Stimulated activated naive CD4-positive, alpha-beta T cell (primary cell): ENCODE results near the gene PRRT3.
"Not testable (repeated sequence)": the region's sequence is repeated elsewhere in the genome, so short reads cannot be mapped to it uniquely, and the experiment has no call there.

Source experiments
- DNase-seq, 6 experiments: peaks; one replicate each; lab custom pipeline; 2025; lab: John Stamatoyannopoulos, UW

Gene PRRT3

GRCh38 chr3:9947025-9947995 is 4.9 kb downstream of the PRRT3 start:
- no peak for DNase-seq

DNA sequence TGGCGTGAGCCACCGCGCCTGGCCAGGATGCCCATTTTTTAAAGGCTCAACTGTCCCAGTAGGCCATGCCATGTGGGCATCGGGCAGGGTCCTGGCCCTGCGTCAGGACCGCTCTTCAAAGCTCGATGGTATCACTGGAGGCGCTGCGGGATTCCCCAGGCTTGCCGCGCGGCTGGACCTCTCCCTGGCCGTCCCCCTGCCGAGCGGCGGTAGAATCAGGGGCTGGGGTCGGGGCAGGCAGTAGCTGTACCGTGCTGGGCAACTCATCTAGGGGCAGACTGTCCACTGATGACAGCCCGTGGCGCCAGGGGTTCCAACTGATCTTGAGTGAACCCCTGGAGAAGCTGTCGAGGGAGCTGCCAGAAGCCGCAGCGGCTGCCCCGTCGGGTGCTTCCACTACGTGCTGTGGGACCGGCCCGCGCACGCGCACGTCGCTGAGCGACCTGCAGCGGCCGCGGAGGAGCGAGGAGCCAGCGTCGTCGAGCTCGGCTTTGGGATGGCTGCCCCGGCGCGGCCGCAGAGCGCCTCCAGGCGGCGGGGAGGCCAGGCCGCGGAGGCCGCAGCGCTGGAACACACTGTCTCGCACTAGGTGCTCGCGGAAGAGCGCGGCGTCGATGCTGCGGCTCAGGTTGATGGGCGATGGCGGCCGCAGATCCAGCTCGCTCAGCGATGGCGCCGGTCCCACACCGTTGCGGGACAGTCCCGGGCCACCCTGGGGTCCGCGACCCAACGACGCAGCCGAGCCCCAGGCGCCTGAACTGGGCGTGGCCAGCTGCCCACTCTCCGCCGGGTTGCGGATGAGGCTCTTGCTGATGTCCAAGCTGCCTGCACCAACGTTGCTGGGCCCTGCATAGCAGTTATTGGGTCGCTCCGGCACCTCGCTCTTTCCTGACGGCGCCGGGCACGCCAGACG is 5.8 kb downstream of the PRRT3 start:
- DNase-seq = peak; percentile 53 to 86 (median 66)

GRCh38 chr3:9945358-9945757 is 6.8 kb downstream of the PRRT3 start:
- DNase-seq = no peak

- no peak for DNase-seq
Observed at GRCh38 chr3:9944271-9944670, 7.9 kb downstream of the PRRT3 start.

DNA sequence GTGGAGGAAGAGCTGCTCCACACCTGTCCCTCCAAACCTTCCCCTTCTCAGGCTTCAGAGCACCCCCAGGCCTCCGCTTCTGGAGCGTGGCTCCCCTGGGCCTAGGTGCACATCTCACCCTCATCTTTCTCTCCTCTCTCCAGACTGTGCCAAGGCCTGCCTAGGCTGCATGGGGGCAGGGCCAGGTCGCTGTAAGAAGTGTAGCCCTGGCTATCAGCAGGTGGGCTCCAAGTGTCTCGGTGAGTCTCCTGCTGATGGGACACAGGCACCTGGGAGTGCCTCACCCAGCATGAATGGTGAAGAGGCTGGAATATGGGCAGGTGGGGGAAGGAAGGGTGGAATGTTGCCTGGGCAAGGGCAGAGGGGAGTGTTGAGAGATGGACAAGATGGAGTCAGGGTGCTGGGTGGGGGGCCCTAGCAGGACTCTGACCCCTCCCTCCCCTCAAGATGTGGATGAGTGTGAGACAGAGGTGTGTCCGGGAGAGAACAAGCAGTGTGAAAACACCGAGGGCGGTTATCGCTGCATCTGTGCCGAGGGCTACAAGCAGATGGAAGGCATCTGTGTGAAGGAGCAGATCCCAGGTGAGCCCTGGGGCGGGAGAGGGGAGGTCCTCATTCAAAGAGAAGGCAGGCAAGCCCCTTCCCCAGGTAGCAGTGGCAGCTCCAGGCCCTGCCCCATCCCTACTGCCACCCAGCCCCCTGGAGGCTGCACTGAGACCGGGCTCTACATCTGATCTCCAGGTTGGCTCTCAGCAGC is 9.1 kb downstream of the PRRT3 start:
- no peak for DNase-seq

DNA sequence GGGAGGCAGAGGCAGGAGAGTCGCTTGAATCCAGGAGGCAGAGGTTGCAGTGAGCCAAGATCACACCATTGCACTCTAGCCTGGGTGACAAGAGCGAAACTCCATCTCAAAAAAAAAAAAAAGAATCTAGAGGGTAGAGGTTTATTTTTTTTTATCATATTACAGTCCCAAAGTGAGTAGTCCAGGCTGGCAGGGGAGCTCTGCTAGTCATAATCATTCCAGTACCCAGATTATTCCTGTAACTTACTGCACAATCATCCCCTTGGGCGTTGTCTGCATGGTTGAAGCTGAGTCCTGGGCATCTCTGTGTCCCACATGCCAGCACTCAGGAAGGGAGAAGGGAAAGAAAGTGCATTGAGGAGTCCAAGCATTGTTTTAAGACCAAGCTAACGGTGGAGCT is 10.0 kb downstream of the PRRT3 start:
- DNase-seq = no peak

DNA sequence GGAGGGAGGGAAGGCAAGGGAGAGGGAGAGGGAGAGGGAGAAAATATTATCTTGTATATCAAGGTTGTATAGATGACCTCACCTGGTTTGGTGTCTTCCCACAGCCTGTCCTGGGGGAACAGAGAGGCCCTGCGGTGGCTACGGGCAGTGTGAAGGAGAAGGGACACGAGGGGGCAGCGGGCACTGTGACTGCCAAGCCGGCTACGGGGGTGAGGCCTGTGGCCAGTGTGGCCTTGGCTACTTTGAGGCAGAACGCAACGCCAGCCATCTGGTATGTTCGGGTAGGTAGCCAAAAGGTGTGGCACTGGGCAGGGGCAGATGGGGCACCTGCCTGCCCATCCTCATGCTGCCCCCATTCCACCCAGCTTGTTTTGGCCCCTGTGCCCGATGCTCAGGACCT is 11.5 kb downstream of the PRRT3 start:
- DNase-seq = no peak

DNA sequence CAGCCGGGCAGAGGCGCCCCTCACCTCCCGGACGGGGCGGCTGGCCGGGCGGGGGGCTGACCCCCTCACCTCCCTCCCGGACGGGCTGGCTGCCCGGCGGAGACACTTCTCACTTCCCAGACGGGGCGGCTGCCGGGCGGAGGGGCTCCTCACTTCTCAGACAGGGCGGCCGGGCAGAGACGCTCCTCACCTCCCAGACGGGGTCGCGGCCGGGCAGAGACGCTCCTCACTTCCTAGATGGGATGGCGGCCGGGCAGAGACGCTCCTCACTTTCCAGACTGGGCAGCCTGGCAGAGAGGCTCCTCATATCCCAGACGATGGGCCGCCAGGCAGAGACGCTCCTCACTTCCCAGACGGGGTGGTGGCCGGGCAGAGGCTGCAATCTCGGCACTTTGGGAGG is 12.3 kb downstream of the PRRT3 start:
- not testable (repeated sequence) for DNase-seq

DNA sequence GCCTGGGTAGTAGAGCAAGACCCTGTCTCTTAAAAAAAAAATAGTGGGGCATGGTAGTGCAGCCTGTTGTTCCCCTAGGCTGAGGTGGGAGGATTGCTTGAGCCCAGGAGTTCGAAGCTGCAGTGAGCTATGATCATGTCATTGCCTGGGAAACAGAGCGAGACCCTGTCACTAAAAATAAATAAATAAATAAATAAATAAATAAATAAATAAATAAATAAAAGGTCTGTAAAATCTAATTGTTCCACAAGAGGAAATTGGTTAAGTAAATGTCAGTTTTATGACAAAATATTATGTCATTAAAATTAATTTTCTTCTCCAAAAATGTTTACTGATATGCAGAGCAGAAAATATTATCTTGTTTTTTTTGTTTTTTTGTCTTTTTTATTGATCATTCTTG is 13.2 kb downstream of the PRRT3 start:
- DNase-seq = no peak

DNA sequence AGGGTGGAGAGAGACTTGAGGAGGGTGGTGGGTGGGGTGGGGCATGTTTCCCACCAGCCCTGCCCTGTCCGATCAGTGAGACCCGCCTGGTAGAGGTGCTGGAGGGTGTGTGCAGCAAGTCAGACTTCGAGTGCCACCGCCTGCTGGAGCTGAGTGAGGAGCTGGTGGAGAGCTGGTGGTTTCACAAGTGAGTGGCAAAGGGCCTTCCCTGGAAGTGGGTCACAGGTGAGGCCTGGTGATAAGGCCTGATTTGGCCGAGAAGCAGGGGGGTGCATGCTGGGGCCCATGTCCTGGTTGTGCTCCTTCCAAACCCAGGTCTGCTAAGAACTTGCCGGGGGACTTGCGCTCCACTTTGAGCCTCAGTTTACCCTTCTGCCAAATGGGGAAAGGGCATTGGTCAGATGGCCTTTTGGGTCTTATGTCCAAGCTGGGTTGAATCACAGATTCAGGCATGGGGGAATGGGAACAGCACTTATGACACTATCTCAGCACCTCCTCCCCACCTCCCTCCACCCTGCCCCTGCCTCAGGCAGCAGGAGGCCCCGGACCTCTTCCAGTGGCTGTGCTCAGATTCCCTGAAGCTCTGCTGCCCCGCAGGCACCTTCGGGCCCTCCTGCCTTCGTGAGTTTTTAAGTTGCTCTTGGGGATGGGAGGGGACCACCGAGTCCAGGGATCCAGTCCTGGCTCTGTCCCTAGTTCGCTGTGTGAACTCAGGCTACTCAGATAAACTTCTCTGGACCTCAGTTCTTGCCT is 14.5 kb downstream of the PRRT3 start:
- no peak for DNase-seq

DNA sequence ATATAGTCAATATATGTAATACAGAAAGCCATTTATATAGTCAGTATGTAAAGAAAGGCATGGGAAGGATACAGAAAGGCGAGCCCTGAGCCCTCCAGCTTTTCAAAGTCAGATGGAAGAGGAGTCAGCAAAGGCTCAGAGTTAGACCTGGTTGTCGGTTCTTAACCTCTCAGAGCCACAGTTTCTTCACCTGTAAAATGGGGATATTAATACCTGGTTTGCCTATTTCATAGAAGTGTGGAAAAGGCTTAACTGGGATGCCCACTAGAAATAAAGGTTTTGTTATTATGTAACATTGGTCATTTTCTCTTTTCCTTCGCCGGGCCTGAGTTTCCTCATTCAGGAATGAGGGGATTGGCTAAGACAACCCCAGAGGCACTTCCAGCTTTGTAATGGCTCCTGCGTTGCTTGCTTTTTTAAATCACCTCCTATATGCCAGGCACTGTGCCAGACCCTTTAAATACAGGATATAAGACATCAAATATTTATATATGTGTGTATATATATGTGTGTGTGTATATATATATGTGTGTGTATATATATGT is 16.2 kb downstream of the PRRT3 start:
- no peak for DNase-seq

DNA sequence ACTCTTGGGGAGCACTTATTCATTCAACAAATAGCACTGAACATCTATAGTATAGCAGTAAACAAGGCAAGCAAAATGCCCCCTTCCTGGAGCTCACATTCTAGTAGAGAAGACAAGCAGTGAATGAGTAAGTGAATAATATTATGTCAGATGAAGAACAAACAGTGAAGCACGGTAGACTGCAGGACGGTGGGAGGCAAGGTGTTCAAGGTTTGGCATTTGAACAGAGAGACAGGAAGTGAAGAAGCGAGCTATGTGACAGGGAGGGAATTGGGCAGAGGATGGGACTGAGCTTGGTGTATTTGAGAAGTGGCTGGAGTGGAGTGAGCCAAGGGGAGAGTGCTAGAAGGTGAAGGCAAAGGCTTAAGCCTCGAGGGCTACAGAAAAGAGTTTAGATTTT is 17.2 kb downstream of the PRRT3 start:
- DNase-seq = no peak

DNA sequence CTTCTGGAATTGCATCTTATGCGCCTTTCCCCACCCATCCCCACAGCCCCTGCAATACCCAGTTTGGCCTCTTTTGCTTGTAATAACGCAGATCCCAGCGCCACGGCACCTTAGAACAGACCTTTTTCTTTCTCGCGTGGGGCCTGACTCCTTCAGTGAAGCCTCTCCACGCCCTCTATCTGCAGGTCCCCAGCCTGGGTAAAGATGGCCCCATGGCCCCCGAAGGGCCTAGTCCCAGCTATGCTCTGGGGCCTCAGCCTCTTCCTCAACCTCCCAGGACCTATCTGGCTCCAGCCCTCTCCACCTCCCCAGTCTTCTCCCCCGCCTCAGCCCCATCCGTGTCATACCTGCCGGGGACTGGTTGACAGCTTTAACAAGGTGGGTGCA is 18.0 kb downstream of the PRRT3 start:
- DNase-seq = peak in 3 of 6 experiments; percentile 38 to 52 (median 45)

GRCh38 chr3:9933561-9934234 is 18.5 kb downstream of the PRRT3 start, which contains the start of gene CRELD1:
CRELD1 (plus strand) TSS chr3:9933834; CDS start chr3:9934439, 605 bp downstream.
- DNase-seq = peak; percentile 96 to 98 (median 96)

GRCh38 chr3:9932843-9933560 is 19.2 kb downstream of the PRRT3 start:
- DNase-seq = peak; percentile 74 to 89 (median 82)

- no peak for DNase-seq
Observed at GRCh38 chr3:9932535-9932842, 19.7 kb downstream of the PRRT3 start.

DNA sequence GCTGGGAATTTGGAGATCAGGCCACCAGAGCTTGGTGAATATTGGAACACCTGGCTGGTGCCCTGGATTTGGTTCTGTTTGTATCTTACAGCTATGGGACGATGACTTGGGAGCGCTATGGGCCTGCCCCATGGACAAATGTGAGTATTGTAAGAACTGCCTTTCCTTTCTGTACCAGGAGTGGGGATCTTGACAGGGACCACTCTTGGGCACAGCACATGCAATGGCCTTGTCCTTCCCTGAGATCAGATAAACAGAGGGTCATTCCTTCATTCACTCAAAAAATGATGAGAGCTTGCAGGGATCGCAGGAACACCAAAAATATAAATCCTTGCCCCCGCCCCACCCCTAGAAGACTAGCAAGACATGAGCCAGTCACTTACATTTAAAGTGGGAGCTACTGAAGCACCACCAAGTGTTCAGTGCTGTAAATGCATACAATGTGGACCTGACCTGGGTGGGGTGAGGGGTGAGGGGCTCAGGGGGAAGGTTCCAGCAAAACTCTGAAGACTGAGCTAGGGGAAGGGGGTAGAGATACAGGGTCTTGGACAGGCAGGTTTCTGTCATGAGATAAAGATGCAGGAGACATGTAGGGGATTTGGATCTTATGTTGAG is 21.3 kb downstream of the PRRT3 start:
- no peak for DNase-seq

DNA sequence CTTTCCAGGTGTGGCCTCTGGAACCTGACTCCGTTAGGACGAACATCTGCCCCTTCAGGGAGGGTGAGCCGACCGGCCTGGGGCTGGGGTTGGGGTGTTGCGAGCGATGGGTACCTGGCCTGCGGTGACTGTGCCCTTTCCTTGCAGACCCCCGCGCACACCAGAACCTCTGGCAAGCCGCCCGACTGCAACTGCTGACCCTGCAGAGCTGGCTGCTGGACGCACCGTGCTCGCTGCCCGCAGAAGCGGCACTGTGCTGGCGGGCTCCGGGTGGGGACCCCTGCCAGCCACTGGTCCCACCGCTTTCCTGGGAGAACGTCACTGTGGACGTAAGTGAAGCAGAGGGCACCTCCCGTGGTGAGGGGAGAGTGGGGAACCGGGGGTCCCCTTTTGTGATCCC is 24.1 kb downstream of the PRRT3 start:
- no peak for DNase-seq
